Measurements from ENCODE around the gene KRTAP25-1.

GRCh38 chr21:30268608-30269197 lies 20.6 kb downstream of the KRTAP25-1 start:
- TF ChIP-seq ASH2L (IDR thresholded peaks at IDR 0.05; ENCODE audit: borderline replicate concordance, low read depth) (no peak), POLR2AphosphoS2 (IDR thresholded peaks at IDR 0.05; ENCODE audit: low read depth, low read length) (no peak), FOXM1 (IDR thresholded peaks at IDR 0.05; ENCODE audit: low read depth, low read length) (no peak), BHLHE40 (IDR thresholded peaks at IDR 0.05; ENCODE audit: borderline replicate concordance in 1 of 2, low read depth in 2 of 2, low read length in 1 of 2) (no peak), ESRRA (IDR thresholded peaks at IDR 0.05; ENCODE audit: low read length) (no peak), ZBED1 (IDR thresholded peaks at IDR 0.05; ENCODE audit: borderline replicate concordance) (no peak), MXI1 (IDR thresholded peaks at IDR 0.05; ENCODE audit: low read depth, low read length) (no peak)
